ENCODE data around the gene HIF3A.
"Not testable (repeated sequence)": the region's sequence is repeated elsewhere in the genome, so short reads cannot be mapped to it uniquely, and the experiment has no call there.

The HIF3A gene

DNA sequence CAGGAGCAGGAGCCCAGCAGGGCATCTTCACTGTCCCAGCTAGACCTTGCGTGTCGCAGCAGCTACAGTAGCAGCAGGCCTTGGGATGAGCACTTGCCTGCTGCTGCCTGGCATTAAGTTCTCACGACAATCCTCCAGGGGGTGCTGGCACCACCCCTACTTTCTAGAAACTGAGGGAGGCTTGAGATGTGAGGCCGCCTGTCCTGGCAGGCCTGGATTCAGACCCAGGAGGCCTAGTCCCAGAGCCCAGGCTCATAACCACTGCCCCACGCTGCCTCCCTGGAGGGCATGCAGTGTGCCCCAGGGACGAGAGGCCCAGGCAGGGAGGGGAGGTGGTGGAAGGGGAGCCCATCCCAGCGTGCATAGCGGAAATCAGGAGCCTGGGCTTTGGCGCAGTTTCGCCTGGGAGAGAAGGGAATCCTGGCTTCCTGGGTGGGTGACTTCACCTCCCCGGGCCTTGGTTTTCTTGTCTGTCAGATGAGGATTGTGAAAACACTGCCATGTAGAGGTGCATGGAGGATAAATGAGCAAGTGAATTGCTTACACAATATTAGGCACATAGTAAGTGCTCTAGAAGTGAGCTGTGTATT is 76.2 kb downstream of the HIF3A start:
- Mint-ChIP-seq H3K27me3 (ENCODE audit: low read depth) (no peaks in the 10 kb centered on the region), H3K4me1 (peaks cover 13% of the 10 kb centered on the region), H3K36me3 (ENCODE audit: low read depth) (peaks cover 38% of the 10 kb centered on the region), H3K9me3 (no peaks in the 10 kb centered on the region), H3K27ac (peak overlapping the region; percentile 37 to 52 (median 51)), H3K4me3 (no peak overlapping the region)
- TF ChIP-seq, protein P1, sequence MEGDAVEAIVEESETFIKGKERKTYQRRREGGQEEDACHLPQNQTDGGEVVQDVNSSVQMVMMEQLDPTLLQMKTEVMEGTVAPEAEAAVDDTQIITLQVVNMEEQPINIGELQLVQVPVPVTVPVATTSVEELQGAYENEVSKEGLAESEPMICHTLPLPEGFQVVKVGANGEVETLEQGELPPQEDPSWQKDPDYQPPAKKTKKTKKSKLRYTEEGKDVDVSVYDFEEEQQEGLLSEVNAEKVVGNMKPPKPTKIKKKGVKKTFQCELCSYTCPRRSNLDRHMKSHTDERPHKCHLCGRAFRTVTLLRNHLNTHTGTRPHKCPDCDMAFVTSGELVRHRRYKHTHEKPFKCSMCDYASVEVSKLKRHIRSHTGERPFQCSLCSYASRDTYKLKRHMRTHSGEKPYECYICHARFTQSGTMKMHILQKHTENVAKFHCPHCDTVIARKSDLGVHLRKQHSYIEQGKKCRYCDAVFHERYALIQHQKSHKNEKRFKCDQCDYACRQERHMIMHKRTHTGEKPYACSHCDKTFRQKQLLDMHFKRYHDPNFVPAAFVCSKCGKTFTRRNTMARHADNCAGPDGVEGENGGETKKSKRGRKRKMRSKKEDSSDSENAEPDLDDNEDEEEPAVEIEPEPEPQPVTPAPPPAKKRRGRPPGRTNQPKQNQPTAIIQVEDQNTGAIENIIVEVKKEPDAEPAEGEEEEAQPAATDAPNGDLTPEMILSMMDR (IDR thresholded peaks at IDR 0.05; ENCODE audit: unreplicated experiment in 3 of 3) = peak in 2 of 3 experiments; percentile 15 to 23

DNA sequence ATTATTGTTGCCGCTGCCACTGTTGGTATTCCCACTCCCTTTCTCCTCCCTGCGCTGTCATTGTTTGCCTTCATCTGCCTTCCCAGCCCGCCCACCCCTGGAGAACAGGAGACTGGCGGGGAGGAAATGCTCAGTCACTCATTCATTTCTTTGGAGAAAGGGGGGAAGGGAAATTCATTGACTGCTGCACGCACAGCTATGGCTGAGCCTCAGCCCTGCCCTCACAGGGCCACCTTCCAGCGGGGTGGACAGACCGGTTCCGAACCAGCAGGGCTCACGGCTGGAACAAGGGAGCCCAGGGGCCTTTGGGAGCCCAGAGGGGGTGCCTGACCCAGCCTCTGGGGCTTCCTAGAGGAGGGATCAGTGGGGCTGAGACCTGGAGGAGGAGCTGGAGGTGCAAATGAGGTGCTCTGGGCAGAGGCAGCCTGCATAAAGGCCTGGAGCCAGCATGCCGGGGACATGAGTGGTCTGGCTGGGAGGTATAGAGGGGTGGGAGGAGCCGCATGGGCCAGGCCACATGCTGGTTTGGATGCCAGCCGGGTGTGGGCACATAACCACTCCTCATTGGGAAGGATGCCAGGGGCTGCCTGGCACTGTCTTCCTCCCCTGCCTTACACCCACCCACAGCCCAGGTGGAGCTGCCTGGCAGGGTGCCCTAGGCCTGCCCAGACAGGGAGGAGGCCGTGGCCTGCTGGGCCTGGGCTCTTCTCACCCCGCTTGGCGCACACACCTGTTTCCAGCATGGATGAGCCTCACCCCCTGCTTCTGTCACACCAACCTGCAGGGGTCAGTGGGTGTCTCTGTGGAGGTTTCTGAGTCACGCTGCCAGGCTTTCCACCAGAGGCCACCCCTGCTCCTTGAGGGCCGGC is 76.9 kb downstream of the HIF3A start:
- Mint-ChIP-seq H3K36me3 (ENCODE audit: low read depth) (peaks cover 43% of the 10 kb centered on the region), H3K9me3 (no peaks in the 10 kb centered on the region), H3K27me3 (ENCODE audit: low read depth) (no peaks in the 10 kb centered on the region), H3K4me3 (no peak overlapping the region), H3K4me1 (peaks cover 20% of the 10 kb centered on the region), H3K27ac (peak overlapping the region in 2 of 3 experiments; percentile 51 to 52)
- TF ChIP-seq, protein P1 (IDR thresholded peaks at IDR 0.05; ENCODE audit: unreplicated experiment in 3 of 3) = no peak

DNA sequence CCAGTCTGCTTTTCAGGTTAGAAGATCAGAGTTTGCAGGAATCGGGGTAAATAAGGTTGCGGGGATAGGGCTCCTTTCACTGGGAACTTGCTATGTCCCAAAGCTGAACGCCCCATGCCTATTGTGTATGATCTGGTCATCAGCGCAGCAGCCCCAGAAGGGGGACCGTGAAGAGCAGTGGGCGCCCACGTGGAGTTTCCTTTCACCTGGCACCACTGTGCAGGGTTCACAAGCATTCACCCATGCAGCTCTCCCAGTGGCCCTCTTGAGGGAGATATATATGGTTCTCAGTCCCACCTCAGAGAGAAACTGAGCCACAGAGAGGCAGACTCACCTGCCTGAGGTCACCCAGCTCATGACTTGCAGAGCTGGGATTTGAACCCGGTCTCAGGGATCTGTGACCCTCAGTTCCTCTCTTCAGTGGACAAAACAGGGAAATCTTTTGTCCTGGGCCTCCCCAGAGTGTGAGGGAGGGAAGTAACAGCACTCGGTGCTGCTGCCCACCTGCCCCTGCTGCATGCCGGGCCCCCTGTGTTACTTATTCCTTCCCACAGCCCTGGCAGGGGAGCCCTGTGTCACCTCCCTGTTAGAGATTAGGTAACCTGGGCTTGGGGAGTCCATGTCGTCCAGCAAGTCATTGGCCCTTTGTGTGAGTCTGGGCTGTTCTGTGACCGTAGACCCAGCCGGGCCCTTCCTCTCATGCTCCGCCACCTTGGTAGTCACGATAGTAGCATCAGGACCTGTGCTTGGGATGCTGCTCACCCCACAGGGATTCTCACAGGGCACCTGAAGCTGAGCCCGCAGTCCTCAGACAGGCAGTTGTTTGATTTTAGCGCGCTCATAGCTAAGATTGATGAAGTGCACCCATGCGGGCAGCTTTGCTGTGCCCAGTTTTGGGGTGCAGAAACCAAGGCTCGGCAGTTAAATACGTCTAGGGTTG is 78.0 kb downstream of the HIF3A start:
- no peak overlapping the region for H3K27ac Mint-ChIP-seq
- H3K9me3 Mint-ChIP-seq = no peaks in the 10 kb centered on the region
- H3K36me3 Mint-ChIP-seq (ENCODE audit: low read depth) = peaks cover 47% of the 10 kb centered on the region
- H3K27me3 Mint-ChIP-seq (ENCODE audit: low read depth) = no peaks in the 10 kb centered on the region
- TF ChIP-seq, protein P1 (IDR thresholded peaks at IDR 0.05; ENCODE audit: unreplicated experiment in 3 of 3) = no peak
- H3K4me1 Mint-ChIP-seq = peaks cover 25% of the 10 kb centered on the region
- H3K4me3 Mint-ChIP-seq = no peak overlapping the region

GRCh38 chr19:46375476-46376067 is 78.7 kb downstream of the HIF3A start:
- not testable (repeated sequence) for H3K4me3 Mint-ChIP-seq; H3K27me3 Mint-ChIP-seq (ENCODE audit: low read depth); H3K9me3 Mint-ChIP-seq
- H3K4me1 Mint-ChIP-seq = peaks cover 30% of the 10 kb centered on the region
- peaks cover 53% of the 10 kb centered on the region for H3K36me3 Mint-ChIP-seq (ENCODE audit: low read depth)
- H3K27ac Mint-ChIP-seq = peak overlapping the region in 2 of 3 experiments; percentile 6 to 71

GRCh38 chr19:46376241-46377153 is 79.7 kb downstream of the HIF3A start:
- Mint-ChIP-seq H3K36me3 (ENCODE audit: low read depth) (peaks cover 56% of the 10 kb centered on the region), H3K27ac (peak overlapping the region in 2 of 3 experiments; percentile 6 to 71), H3K4me1 (peaks cover 36% of the 10 kb centered on the region), H3K9me3 (peaks cover 9% of the 10 kb centered on the region), H3K4me3 (no peak overlapping the region), H3K27me3 (ENCODE audit: low read depth) (no peaks in the 10 kb centered on the region)
- TF ChIP-seq, protein P1 (IDR thresholded peaks at IDR 0.05; ENCODE audit: unreplicated experiment in 3 of 3) = no peak
